Muscle layer of duodenum (tissue), 2 donors: ENCODE results near the gene CXCR4.
A peak's percentile ranks its signal among the peaks of the same experiment; 100 is the strongest.

Experiments used
- H3K27ac ChIP-seq: one replicate; pipeline ENCODE4 v1.7.0; 2013; ENCODE audit warnings: mild to moderate bottlenecking, low read length
- H3K27me3 ChIP-seq: one replicate; pipeline ENCODE4 v1.7.0; 2013; ENCODE audit warnings: low read depth, mild to moderate bottlenecking, control low read depth, low read length
- H3K36me3 ChIP-seq, 2 donors: one replicate each; pipeline ENCODE4 v1.7.0; 2013; ENCODE audit warnings: low read length in 2 of 2, control low read depth in 1 of 2, mild to moderate bottlenecking in 1 of 2; ENCODE audit not compliant: insufficient read depth in 2 of 2, control insufficient read depth in 1 of 2
- H3K4me1 ChIP-seq, 2 donors: one replicate each; pipeline ENCODE4 v1.7.0; 2013; ENCODE audit warnings: low read length in 2 of 2, mild to moderate bottlenecking in 2 of 2, control low read depth in 1 of 2, moderate library complexity in 1 of 2; ENCODE audit not compliant: insufficient read depth in 2 of 2, control insufficient read depth in 1 of 2
- H3K4me3 ChIP-seq, 2 donors: one replicate each; pipeline ENCODE4 v1.7.0; 2013; ENCODE audit warnings: low read length in 2 of 2, low read depth in 1 of 2, mild to moderate bottlenecking in 1 of 2
- H3K9me3 ChIP-seq, 2 donors: one replicate each; pipeline ENCODE4 v1.7.0; 2013; ENCODE audit warnings: low read length in 2 of 2, control low read depth in 1 of 2, mild to moderate bottlenecking in 1 of 2; ENCODE audit not compliant: control insufficient read depth in 1 of 2
- donor health status: healthy.

The CXCR4 gene

DNA sequence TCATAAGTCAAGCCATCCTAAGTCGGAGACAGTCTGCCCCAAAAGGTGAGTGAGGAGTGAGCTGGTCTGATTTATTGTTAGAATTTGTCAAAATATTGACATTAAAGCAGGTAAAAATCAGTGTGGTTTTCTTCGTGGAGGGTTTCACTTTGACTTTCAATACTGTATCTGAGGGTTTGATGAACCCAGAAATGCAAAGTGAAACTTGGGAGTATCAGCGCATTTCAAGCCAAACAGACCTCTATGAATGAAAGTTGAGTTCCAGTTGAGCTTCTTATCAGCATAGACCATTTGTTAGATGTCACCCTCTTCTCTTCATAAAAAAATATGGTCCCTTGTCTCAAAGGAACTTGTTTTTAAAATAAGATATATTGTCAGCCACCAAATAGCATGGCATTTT is 21.7 kb upstream of the CXCR4 start:
- Histone ChIP-seq H3K27ac (no peak overlapping the region), H3K36me3 (no peaks in the 10 kb centered on the region), H3K4me3 (no peak overlapping the region), H3K4me1 (no peaks in the 10 kb centered on the region), H3K9me3 (no peaks in the 10 kb centered on the region), H3K27me3 (no peaks in the 10 kb centered on the region)

DNA sequence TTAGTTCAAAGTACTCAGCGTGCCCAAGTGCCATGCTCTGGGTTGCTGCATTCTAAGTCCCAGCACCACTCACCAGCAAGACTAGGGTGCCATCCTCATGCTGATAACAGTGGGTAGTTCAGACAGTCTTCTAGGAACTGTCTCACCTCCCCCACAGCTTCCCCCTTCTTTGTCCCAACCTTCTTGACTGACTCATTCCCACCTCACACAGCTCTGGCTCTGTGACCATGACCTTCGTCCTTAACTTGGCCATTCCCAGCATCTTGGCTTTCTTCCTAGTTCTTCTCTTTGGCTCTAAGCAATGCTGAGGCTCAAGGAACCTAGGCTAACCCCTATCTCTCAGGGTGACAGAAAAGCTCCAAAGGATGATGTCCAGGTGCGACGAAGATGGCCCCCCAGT is 20.0 kb upstream of the CXCR4 start:
- no peak overlapping the region for H3K27ac ChIP-seq
- H3K27me3 ChIP-seq: no peaks in the 10 kb centered on the region
- H3K9me3 ChIP-seq: no peaks in the 10 kb centered on the region

DNA sequence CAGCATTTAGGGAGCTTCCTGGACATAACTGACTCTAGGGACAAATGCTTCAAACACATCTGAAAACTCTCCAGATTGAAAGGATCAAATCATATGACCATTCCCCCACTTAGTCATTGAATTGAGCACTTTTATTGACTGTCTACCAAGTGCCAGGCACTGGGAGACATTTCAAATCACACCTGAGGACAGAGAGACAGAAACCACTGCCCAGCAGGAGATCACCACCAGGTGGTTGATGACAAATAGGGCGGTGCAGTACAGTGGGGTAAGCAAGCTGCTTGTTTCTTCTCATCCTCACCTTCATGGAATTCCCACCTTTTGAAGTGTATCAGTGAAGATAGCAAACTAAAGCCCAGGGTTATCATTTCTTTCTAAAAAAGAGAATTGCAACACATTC is 19.0 kb upstream of the CXCR4 start:
- Histone ChIP-seq H3K36me3 (no peaks in the 10 kb centered on the region), H3K9me3 (no peaks in the 10 kb centered on the region), H3K4me1 (no peaks in the 10 kb centered on the region), H3K27ac (peak overlapping the region; percentile 8), H3K4me3 (no peak overlapping the region), H3K27me3 (no peaks in the 10 kb centered on the region)

More for the DNA sequence above, 20.0 kb upstream of the CXCR4 start:
- Histone ChIP-seq H3K4me3 (no peak overlapping the region), H3K36me3 (no peaks in the 10 kb centered on the region), H3K4me1 (no peaks in the 10 kb centered on the region)

DNA sequence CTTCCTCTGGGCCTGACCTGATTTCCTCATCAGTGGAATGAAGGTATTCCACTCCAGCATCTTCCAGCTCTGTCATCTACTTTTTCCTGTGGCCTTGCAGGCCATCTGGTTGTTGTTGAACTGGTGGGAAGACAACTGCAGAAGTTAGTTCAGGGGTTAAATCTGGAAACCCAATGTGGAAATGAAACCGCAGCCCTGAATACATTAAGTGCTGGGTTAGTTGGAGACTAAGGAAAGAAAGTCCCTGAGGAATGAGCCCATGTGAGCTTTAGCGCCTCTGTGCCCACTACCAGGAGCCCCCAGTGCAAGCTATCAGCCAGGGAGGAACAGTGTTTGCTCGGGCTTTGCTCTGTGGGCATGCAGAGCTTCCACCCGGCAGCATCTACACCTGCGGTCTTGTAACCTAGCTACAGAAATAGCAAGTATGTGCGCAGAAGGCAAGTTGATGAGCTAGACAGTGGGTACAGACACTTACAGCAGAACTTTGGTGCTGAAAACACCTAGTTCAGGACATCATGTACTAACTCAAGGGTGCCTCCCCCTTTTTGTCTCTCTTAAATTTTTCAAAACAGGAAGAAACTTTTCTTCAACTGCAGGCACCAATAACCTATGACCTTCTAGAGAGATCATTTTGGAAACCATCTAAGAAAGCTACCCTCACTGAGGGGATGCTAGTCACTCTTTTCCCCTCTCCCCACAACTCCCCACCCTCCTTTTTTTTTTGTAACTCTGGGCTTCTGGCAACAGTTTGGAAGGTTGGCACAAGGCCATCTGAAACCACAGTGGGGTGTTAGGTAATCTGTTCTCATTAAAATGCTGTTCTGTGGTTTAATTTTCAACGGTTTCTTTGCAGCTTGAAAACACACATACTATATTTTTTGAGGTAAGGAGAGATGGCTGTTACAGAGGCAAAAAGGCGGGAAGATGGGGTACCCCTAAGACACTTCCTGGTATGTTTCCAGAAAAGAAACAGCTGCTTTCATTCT is 18.3 kb upstream of the CXCR4 start:
- Histone ChIP-seq H3K36me3 (no peaks in the 10 kb centered on the region), H3K27me3 (no peaks in the 10 kb centered on the region), H3K4me3 (no peak overlapping the region), H3K9me3 (no peaks in the 10 kb centered on the region), H3K4me1 (no peaks in the 10 kb centered on the region), H3K27ac (peak overlapping the region; percentile 42)

DNA sequence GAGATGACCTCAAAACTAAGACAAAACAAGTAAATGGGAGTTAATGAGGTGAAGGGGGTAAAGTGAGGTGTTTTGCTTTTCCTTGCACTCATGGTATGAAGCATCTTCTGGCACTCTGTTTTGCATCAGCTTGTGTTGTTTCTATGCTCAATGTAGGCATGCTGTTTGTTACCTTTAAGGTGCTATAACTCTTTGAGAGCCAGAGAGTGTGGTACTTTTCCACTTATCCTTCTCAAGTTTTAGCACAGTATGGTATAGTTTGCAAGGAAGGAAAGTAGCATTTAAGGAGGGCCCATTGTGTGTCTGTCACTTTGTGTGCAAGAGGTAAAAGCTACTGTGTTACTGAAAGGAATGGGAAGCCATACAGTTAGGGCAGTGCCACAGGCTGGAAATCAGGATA is 17.5 kb upstream of the CXCR4 start:
- H3K4me3 ChIP-seq: no peak overlapping the region
- peak overlapping the region; percentile 42 for H3K27ac ChIP-seq
- H3K27me3 ChIP-seq: no peaks in the 10 kb centered on the region
- H3K9me3 ChIP-seq: no peaks in the 10 kb centered on the region
- H3K4me1 ChIP-seq: no peaks in the 10 kb centered on the region
- no peaks in the 10 kb centered on the region for H3K36me3 ChIP-seq

DNA sequence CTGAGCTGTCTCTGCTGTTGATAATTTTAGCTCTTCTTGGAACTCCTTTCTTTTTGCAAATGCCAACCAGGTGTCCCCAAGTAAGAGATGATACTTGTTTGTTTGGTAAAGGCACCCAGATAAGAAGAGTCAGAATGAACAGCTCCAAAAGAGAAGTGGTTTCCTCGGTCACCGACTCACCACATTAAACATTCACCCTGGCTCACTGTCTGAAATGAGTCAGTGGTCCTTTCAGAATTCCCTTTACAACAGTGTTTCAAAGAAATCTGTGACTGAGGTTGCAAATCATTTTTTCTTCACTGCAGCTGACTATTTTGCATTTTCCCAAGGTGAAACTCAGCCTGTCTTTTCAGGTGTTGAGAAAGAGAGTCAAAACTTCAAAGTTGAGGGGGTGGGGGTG is 16.2 kb upstream of the CXCR4 start:
- Histone ChIP-seq H3K9me3 (no peaks in the 10 kb centered on the region), H3K36me3 (no peaks in the 10 kb centered on the region), H3K27me3 (no peaks in the 10 kb centered on the region), H3K4me1 (no peaks in the 10 kb centered on the region), H3K4me3 (no peak overlapping the region), H3K27ac (no peak overlapping the region)

DNA sequence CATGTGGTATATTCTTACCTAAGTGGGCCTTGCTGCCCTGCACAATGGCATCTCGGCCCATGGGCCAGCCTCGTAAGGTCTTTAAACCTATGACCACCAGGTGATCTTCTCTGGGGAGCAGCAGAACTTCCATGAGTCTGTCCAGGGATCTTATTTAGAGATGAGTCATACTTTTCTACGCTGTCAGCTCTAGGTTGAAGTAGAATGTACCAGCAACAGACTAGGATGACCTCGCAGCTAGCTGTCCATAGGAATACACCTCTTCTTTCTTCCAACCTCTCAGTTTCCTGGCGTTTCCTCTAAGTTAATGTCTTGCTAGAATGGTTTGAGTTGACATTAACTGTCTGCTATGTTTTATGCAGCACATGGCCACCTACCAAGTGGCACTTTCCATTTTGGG is 15.6 kb upstream of the CXCR4 start:
- Histone ChIP-seq H3K27ac (no peak overlapping the region), H3K9me3 (no peaks in the 10 kb centered on the region), H3K4me1 (no peaks in the 10 kb centered on the region), H3K36me3 (no peaks in the 10 kb centered on the region), H3K27me3 (no peaks in the 10 kb centered on the region), H3K4me3 (no peak overlapping the region)

DNA sequence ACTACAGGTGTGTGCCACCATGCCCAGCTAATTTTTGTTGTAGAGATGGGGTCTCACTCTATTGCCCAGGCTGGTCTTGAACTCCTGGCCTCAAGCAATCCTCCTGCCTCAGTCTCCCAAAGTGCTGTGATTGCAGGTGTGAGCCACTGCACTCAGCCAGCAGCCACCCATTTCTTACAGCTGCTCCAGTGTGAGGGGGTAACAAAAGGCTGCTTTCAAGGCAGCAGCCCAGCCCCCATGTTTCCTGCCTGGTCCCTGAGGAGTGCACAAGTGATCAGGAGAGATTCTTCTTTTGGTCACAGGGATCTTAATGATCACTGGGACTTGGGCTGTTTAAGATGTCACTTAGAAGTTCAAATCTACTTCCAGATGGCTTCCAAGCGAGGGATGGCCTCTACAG is 15.2 kb upstream of the CXCR4 start:
- Histone ChIP-seq H3K4me3 (no peak overlapping the region), H3K36me3 (no peaks in the 10 kb centered on the region), H3K4me1 (no peaks in the 10 kb centered on the region), H3K27ac (no peak overlapping the region), H3K27me3 (no peaks in the 10 kb centered on the region), H3K9me3 (no peaks in the 10 kb centered on the region)

DNA sequence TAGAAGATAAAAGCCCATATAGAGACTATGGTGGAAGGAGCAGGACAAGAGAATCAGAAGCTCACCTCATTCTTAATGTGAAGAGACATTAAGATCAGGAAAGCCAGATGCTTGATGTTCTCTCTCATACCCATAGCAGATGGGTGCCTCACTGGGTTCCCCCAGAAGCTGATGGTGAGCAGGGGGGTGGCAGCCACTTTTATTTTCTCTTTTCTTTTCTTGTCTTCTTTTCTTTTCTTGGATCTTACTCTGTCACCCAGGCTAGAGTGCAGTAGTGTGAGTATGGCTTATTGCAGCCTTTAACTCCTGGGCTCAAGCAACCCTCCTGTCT is 14.8 kb upstream of the CXCR4 start:
- no peaks in the 10 kb centered on the region for H3K36me3 ChIP-seq
- H3K27me3 ChIP-seq: no peaks in the 10 kb centered on the region
- H3K4me3 ChIP-seq: no peak overlapping the region
- H3K27ac ChIP-seq: no peak overlapping the region
- no peaks in the 10 kb centered on the region for H3K9me3 ChIP-seq
- no peaks in the 10 kb centered on the region for H3K4me1 ChIP-seq

DNA sequence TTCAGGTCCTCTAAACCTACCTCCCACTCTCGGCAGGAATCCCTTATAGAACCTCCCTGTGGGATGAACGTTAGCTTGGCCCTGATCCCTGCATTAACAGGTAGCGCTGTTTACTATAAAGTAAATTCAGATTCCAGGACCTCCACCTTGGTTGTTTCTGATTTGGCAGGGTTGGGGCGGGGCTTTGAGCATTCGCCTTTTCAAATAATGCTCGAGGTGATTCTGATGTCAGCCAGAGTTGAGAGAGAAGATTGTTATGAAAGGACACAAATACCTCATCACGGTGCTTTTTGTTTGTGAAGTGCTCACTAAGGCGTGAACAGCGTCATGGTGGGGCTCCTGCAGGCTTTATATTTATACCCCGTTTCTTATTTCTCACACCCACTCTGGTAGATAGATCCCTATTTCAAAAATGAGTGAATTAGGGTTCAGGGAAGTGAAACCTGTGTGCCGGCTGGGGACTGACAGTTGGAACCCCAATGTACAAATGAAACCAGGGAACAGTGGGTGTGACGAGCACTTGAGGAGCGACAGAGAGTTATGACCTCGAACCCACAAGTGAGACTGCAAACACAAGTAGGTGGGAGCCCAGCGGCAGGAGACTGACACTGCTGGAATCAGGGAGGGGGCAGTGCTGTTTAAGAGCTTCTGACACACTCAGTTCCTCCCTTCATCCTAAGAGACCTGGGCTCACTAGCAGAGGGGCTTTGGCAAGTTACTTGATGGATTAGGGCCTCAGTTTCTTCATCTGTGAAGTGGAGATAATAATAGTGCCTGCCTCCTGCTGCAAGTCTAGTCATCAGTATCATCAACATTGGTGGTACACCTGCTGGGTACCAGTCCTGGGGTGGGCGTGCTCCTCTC is 14.2 kb upstream of the CXCR4 start:
- no peaks in the 10 kb centered on the region for H3K36me3 ChIP-seq
- no peaks in the 10 kb centered on the region for H3K4me1 ChIP-seq
- H3K4me3 ChIP-seq: no peak overlapping the region
- H3K27me3 ChIP-seq: no peaks in the 10 kb centered on the region
- peak overlapping the region; percentile 25 for H3K27ac ChIP-seq
- H3K9me3 ChIP-seq: no peaks in the 10 kb centered on the region

DNA sequence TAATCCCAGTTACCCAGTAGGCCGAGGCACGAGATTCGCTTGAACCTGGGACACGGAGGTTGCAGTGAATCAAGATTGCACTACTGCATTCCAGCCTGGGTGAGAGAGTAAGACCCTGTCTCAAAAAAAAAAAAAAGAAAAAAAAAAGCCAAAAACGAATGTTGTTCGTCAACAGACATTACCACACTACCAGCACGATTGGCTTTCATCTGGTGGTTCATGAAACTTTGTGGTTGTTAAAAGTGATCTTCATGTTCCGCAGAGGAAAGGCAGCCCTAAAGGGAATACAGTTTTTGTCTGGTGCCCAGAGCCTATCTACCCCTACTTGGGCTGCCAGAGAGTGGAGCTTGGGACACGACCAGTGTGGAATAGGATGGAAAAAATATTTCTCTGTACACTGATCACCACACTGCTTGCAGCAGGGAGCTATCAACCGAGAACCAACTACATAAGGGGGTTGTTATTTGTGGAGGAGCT is 13.6 kb upstream of the CXCR4 start:
- Histone ChIP-seq H3K9me3 (no peaks in the 10 kb centered on the region), H3K36me3 (no peaks in the 10 kb centered on the region), H3K4me1 (no peaks in the 10 kb centered on the region), H3K27ac (peak overlapping the region; percentile 25), H3K27me3 (no peaks in the 10 kb centered on the region), H3K4me3 (no peak overlapping the region)
